ENCODE measurements around the gene HAPSTR1.

DNA sequence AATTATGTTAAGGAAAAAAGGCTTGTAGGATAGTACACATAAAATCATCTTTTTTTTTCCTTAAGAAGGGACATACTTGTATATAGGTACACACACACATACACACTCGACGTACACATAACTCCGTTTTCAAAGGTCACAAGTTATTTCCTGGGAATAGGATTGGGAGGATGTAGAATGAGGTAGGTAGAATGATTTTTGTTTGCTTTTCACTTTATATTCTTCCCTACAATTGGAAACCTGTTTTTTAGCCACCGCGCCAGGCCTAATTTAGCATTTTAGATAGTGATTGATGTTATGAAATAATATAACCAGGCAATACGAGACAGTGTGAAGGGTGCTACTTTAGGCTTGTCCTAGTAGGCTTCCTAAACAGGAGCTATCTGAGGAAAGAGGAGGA is 1.8 kb upstream of the HAPSTR1 start:
- TF ChIP-seq, protein P1, sequence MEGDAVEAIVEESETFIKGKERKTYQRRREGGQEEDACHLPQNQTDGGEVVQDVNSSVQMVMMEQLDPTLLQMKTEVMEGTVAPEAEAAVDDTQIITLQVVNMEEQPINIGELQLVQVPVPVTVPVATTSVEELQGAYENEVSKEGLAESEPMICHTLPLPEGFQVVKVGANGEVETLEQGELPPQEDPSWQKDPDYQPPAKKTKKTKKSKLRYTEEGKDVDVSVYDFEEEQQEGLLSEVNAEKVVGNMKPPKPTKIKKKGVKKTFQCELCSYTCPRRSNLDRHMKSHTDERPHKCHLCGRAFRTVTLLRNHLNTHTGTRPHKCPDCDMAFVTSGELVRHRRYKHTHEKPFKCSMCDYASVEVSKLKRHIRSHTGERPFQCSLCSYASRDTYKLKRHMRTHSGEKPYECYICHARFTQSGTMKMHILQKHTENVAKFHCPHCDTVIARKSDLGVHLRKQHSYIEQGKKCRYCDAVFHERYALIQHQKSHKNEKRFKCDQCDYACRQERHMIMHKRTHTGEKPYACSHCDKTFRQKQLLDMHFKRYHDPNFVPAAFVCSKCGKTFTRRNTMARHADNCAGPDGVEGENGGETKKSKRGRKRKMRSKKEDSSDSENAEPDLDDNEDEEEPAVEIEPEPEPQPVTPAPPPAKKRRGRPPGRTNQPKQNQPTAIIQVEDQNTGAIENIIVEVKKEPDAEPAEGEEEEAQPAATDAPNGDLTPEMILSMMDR (IDR thresholded peaks at IDR 0.05) = no peak
- TF ChIP-seq POLR2A (IDR thresholded peaks at IDR 0.05) = no peak
